Transverse colon (tissue), 4 donors: ENCODE results near the gene EML3. TPM values are rescaled to one million over a fixed set of nuclear protein-coding genes. Genes with fewer than 3 reads are reported as not detected.

Experiments used
- DNase-seq: peaks from one replicate; pipeline ENCODE4 v3.0.0-alpha.2; 2019
- H3K27ac ChIP-seq, 4 donors: fragments of 200-600 bp; sonication (generic); 2 replicates each; pipeline ENCODE4 v1.5.1; 2016 to 2018; ENCODE audit warnings: inconsistent platforms in 4 of 4
- H3K27me3 ChIP-seq: fragments of 200-600 bp; sonication (generic); 2 replicates; pipeline ENCODE4 v1.5.1; 2017; ENCODE audit warnings: inconsistent platforms
- H3K36me3 ChIP-seq, 4 donors: fragments of 200-600 bp; sonication (generic); 2 replicates each; pipeline ENCODE4 v1.5.1; 2017 to 2019; ENCODE audit warnings: inconsistent platforms in 4 of 4
- H3K4me1 ChIP-seq, 4 donors: fragments of 200-600 bp; sonication (generic); 2 replicates each; pipeline ENCODE4 v1.5.1; 2017 to 2020; ENCODE audit warnings: inconsistent platforms in 4 of 4
- H3K4me3 ChIP-seq, 4 donors: fragments of 200-600 bp; sonication (generic); 1 replicate in 1 of 4; 2 replicates in 3 of 4; pipeline versions ENCODE4 v1.5.1 to v1.6.1; 2017 to 2019; ENCODE audit warnings: inconsistent platforms in 4 of 4
- H3K9me3 ChIP-seq, 2 donors: fragments of 200-600 bp; sonication (generic); 2 replicates each; pipeline ENCODE4 v1.5.1; 2017 to 2019; ENCODE audit warnings: inconsistent platforms in 2 of 2
- EP300 ChIP-seq: sonication (generic); formaldehyde crosslinking; IDR thresholded peaks from one replicate; pipeline ENCODE4 v1.6.1; 2017; ENCODE audit warnings: antibody characterized with exemption, low read depth
- POLR2A ChIP-seq: fragments of 450-650 bp; IDR thresholded peaks from one replicate; pipeline ENCODE4 v1.6.1; 2016; ENCODE audit warnings: antibody characterized with exemption, mild to moderate bottlenecking, moderate library complexity
- POLR2AphosphoS5 ChIP-seq, 3 donors: sonication (generic); formaldehyde crosslinking; IDR thresholded peaks; one replicate each; pipeline ENCODE4 v1.6.1; 2016; ENCODE audit warnings: antibody characterized with exemption in 3 of 3
- WGBS, 2 donors: methylation state at CpG; one replicate each; pipeline ENCODE4 v1.1.5; 2018; ENCODE audit warnings: low coverage in 1 of 2; 5-methylcytosine and 5-hydroxymethylcytosine counted together
- in situ Hi-C, 4 donors: fragments of 200-750 bp; cut with MboI; loops; one replicate each; pipeline versions ENCODE4 v1.15.0 to v1.15.1; 2017; ENCODE audit warnings: low sequenced_read_pairs in 3 of 4, low pct_ligation_motif_present in 1 of 4, low pct_unique_long_range_greater_than_20kb in 1 of 4
- intact Hi-C: fragments of 100-400 bp; cut with DNase I; formaldehyde crosslinking; loops from one replicate; pipeline ENCODE4 v1.15.1; 2023; ENCODE audit warnings: low total_unique reads
- total RNA-seq, 4 donors: library from RNA; depleted of rRNA; stranded (reverse); fragments of >200 nt; gene quantifications; one replicate each; pipeline ENCODE4 v1.1.0, GENCODE V29; 2016
- TF ChIP-seq, protein P1 (sequence below), 5 experiments: fragments of 200-600 bp in 3 of 5; fragments of 450-650 bp in 2 of 5; sonication (generic) in 3 of 5; IDR thresholded peaks; 1 replicate in 2 of 5; 2 replicates in 3 of 5; pipeline ENCODE4 v1.5.1; 2016 to 2017; ENCODE audit warnings: antibody characterized with exemption in 5 of 5, inconsistent platforms in 3 of 5, mild to moderate bottlenecking in 2 of 5, moderate library complexity in 1 of 5

Gene EML3
- total RNA-seq, 4 donors from 2014 or later: 35.0 to 61.1 (median 44.9) TPM

DNA sequence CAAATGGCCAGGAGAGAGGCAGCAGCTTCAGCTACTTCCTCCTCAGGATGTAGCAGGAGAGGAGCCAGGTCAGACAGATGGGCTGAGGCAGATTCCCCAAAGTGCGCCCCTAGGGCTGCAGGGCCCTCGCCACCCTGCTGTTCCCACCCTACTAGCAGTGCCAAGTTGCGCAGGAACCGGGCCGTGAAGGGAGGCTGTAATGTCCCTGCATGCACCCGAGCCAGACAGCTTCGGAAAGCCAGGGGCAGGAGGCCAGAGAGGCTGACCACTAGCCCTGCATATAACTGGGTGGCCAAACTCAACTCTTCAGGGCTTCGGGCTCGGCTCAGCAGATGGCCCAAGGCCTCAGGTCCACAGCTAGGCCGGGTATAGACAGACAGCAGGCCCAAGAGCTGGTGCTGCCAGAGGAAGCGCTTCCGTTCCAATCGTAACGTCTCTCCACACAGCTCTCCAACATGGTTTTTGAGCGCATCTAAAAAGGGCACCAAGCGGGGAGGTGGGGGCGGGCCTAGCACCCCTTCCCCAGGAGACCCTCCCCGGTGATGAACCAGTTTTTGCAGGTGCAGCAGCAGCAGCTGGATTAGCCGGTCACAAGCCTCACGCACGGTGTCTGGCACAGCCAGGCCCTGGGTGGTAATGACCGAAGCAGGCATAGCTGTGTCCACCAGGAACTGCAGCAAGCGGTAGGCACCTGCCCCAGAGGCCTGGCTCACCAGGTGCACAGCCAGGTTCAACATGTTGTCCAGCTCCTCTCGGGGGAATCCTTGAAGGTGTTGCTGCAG lies 35.8 kb upstream of the EML3 start:
- in situ Hi-C loops: no loop called here
- H3K27ac ChIP-seq: no peak overlapping the region
- intact Hi-C loops: no loop called here
- 91% methylated on average over 24 of the region's 24 CpGs; no CpG with 5 or more reads in 1 of the 2 donors for WGBS, 2 donors
- no peak overlapping the region for H3K4me3 ChIP-seq
- H3K9me3 ChIP-seq: no peaks in the 10 kb centered on the region
- H3K36me3 ChIP-seq: peaks cover 0 to 5% (median 3%) of the 10 kb centered on the region in 4 donors
- H3K4me1 ChIP-seq: peaks cover 22 to 40% (median 32%) of the 10 kb centered on the region in 4 donors
- TF ChIP-seq EP300: no peak
- TF ChIP-seq, protein P1, sequence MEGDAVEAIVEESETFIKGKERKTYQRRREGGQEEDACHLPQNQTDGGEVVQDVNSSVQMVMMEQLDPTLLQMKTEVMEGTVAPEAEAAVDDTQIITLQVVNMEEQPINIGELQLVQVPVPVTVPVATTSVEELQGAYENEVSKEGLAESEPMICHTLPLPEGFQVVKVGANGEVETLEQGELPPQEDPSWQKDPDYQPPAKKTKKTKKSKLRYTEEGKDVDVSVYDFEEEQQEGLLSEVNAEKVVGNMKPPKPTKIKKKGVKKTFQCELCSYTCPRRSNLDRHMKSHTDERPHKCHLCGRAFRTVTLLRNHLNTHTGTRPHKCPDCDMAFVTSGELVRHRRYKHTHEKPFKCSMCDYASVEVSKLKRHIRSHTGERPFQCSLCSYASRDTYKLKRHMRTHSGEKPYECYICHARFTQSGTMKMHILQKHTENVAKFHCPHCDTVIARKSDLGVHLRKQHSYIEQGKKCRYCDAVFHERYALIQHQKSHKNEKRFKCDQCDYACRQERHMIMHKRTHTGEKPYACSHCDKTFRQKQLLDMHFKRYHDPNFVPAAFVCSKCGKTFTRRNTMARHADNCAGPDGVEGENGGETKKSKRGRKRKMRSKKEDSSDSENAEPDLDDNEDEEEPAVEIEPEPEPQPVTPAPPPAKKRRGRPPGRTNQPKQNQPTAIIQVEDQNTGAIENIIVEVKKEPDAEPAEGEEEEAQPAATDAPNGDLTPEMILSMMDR (IDR thresholded peaks at IDR 0.05): no peak
- TF ChIP-seq POLR2AphosphoS5 (IDR thresholded peaks at IDR 0.05): no peak
- TF ChIP-seq POLR2A: no peak
- DNase-seq: no peak
- no peaks in the 10 kb centered on the region for H3K27me3 ChIP-seq

DNA sequence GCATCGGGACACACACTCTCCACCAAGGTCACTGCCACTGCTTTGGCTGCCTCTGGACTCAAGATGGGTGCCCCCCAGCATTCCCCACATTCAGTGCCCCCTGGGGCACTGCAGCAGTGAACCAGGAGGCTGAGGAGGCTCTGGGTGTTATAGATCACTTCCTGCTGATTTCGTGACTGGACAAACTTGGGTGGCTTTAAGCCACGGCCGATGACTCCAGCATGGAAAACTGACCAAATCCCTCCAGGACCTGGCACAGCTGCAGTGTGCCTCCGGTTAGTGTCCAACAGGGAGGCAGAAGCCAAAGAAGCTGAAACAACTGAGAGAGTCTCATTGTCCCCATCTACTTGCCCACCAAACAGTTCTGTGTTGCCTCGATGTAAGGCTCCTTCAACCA lies 35.0 kb upstream of the EML3 start:
- H3K9me3 ChIP-seq: no peaks in the 10 kb centered on the region
- no peak for DNase-seq
- 87% methylated on average over 6 of the region's 6 CpGs; no CpG with 5 or more reads in 1 of the 2 donors for WGBS, 2 donors
- TF ChIP-seq, protein P1 (IDR thresholded peaks at IDR 0.05): no peak
- TF ChIP-seq POLR2A (no peak), POLR2AphosphoS5 (IDR thresholded peaks at IDR 0.05) (no peak), EP300 (no peak)
- H3K4me1 ChIP-seq: peaks cover 22 to 38% (median 31%) of the 10 kb centered on the region in 4 donors
- H3K36me3 ChIP-seq: peaks cover 0 to 7% (median 3%) of the 10 kb centered on the region in 4 donors
- no peaks in the 10 kb centered on the region for H3K27me3 ChIP-seq
- intact Hi-C loops: no loop called here
- H3K27ac ChIP-seq: no peak overlapping the region
- H3K4me3 ChIP-seq: no peak overlapping the region
- in situ Hi-C loops: no loop called here

DNA sequence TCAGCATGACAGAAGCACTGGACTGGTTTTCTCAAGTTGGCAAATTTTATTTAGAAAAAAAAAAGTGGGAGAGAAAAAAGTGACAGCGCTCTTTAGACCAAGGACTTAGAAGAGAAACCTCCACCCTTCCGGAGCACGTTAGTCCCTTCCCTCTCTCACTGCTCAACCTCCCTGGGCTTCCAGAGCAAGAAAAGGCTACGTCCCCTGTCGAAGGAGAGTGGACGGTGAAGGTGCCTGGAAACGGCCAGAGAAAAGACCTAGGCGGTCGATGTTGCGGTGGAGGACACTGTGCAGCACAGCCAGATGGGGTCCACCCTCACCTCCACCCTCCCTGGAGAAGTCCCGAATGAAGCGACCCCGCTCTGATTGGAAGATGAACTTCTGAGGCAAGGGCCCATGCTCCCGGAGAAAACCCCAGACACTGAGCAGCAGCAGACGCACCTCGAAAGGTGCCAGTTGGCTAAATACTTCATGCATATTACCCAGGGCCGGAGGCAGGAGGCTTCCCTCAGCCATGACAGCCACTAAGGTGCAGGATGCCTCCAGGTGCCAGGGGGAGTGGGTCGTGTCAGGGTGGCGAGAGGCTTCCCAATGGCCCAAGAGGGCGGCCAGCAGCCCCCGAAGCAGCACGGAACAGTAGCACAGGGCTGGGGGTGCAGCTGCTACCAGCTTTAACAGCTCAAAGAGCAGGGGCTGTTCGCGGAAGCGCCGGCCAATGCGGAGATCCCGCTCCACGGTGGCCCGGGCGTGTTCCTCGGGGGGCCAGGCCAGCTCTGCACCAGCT lies 34.4 kb upstream of the EML3 start:
- TF ChIP-seq POLR2AphosphoS5 (IDR thresholded peaks at IDR 0.05): no peak
- no peak for TF ChIP-seq POLR2A
- TF ChIP-seq, protein P1 (IDR thresholded peaks at IDR 0.05): no peak
- no peak for TF ChIP-seq EP300
- Histone ChIP-seq H3K9me3 (no peaks in the 10 kb centered on the region), H3K4me3 (no peak overlapping the region), H3K27ac (peak overlapping the region; percentile 91 to 99 (median 94)), H3K4me1 (peaks cover 18 to 32% (median 25%) of the 10 kb centered on the region in 4 donors), H3K27me3 (no peaks in the 10 kb centered on the region), H3K36me3 (peaks cover 0 to 9% (median 3%) of the 10 kb centered on the region in 4 donors)
- no peak for DNase-seq
- in situ Hi-C loops: no loop called here
- WGBS, 2 donors: 0 to 68% methylated on average over 3 to 32 of the region's 32 CpGs
- intact Hi-C loops: no loop called here
